ENCODE measurements around the gene AATF.
A peak's percentile ranks its signal among the peaks of the same experiment; 100 is the strongest.

AATF gene

GRCh38 chr17:36948717-36949460 is at the start of gene AATF:
TSS of gene AATF (plus strand) at chr17:36948954. CDS start at chr17:36949126, 172 bp downstream.
- DNase-seq, result peak; percentile 97

- DNase-seq, result no peak
These were observed 49.2 kb upstream of the AATF start for GRCh38 chr17:36899250-36900159.

- no peak for DNase-seq
These were observed 48.6 kb upstream of the AATF start for GRCh38 chr17:36900160-36900512.

GRCh38 chr17:36901506-36901905 is 47.2 kb upstream of the AATF start:
- no peak for DNase-seq

- DNase-seq, result no peak
These were observed 41.3 kb upstream of the AATF start for GRCh38 chr17:36907407-36907806.

- no peak for DNase-seq
These were observed 38.2 kb upstream of the AATF start for GRCh38 chr17:36910513-36910912.

- no peak for DNase-seq
These were observed 37.8 kb upstream of the AATF start for GRCh38 chr17:36911001-36911400.

- DNase-seq, result no peak
These were observed 35.6 kb upstream of the AATF start for GRCh38 chr17:36913132-36913531.

- no peak for DNase-seq
These were observed 30.5 kb upstream of the AATF start for GRCh38 chr17:36918211-36918691.

- DNase-seq, result no peak
These were observed 29.3 kb upstream of the AATF start for GRCh38 chr17:36919407-36919968.

- no peak for DNase-seq
These were observed 28.4 kb upstream of the AATF start for GRCh38 chr17:36920032-36921005.

GRCh38 chr17:36921095-36921851 is 27.5 kb upstream of the AATF start:
- peak; percentile 52 for DNase-seq

- DNase-seq, result no peak
These were observed 26.6 kb upstream of the AATF start for GRCh38 chr17:36922175-36922574.

GRCh38 chr17:36923814-36924221 is 24.9 kb upstream of the AATF start:
- no peak for DNase-seq

GRCh38 chr17:36926226-36926625 is 22.5 kb upstream of the AATF start:
- no peak for DNase-seq

GRCh38 chr17:36926701-36927100 is 22.1 kb upstream of the AATF start:
- no peak for DNase-seq

GRCh38 chr17:36928471-36929345 is 20.0 kb upstream of the AATF start:
- DNase-seq, result no peak

- DNase-seq, result no peak
These were observed 18.7 kb upstream of the AATF start for GRCh38 chr17:36929851-36930582.

GRCh38 chr17:36930583-36930900 is 18.2 kb upstream of the AATF start:
- no peak for DNase-seq

GRCh38 chr17:36931096-36931696 is 17.6 kb upstream of the AATF start:
- no peak for DNase-seq

All from stimulated activated CD4-positive, alpha-beta T cell treated with anti-CD3 and anti-CD28 coated beads, Interleukin-12 subunit alpha, Interleukin-12 subunit beta, amount 100 ng/mL, for 4 hours (primary cell).